UCSD-AML1 (cell line): ENCODE data around the gene IL18BP.

Source experiments
- DNase-seq: peaks from one replicate; lab custom pipeline; 2025; ENCODE audit not compliant: unreplicated experiment; lab: John Stamatoyannopoulos, UW

Gene IL18BP

DNA sequence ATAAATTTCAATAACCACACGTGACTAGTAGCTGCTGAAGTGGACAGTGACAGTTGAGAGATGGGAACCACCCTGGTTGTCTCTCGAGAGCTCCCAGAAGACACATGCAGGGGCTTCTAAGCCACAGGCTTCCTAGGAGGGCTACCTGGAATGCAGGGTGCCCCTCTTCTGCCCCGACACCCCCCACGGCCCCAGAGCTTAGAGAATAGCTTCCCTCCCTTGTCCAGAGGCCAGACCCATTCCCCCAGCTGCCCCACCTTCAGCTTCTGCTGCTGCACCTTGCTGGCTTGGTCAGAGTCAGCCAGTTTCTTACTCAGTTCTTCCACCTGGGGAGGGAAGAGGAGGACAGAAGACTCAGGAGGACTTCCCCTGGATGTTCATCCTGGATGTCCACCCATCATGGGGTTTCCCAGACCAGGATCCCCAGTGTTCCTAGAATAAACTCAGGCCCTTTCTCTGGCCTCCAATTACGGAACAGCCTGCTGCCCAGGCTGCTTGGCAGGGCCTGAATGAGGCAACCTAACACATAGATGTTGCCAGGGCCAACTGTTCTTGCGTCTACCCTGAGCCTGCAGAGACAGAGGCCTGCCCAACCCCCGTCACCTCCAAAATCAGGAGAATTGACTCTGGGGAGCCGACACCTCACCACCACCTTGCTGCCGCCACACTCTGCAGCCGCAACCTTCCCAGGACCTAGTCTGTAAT is 12.0 kb downstream of the IL18BP start:
- DNase-seq = no peak

DNA sequence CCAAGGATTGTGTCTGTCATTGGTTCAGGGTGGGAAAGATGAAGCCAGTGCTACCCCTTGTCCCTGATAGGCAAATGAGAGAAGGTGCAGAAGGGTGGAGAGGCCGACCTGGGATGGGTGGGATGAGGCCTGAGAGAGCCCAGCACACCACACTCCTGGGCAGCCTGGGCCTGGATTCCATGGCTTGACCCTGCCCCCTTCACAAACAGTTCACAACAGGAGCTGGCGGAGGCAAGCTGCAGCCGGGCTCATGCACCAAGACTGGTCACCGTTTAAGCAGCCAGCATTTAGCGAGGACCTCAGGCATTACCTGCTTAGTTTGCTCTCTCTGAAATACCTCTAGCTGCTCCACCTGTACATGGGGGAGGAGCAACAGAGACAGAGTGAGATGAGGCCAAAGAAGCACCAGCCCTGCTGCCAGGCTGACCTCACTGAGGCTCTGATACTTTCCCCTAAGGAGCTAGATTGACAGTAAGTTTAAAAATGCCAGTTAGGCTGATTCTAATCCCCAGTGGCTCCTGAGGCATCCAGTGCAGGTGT is 13.5 kb downstream of the IL18BP start:
- no peak for DNase-seq

GRCh38 chr11:72012897-72013721 is 14.4 kb downstream of the IL18BP start:
- no peak for DNase-seq

DNA sequence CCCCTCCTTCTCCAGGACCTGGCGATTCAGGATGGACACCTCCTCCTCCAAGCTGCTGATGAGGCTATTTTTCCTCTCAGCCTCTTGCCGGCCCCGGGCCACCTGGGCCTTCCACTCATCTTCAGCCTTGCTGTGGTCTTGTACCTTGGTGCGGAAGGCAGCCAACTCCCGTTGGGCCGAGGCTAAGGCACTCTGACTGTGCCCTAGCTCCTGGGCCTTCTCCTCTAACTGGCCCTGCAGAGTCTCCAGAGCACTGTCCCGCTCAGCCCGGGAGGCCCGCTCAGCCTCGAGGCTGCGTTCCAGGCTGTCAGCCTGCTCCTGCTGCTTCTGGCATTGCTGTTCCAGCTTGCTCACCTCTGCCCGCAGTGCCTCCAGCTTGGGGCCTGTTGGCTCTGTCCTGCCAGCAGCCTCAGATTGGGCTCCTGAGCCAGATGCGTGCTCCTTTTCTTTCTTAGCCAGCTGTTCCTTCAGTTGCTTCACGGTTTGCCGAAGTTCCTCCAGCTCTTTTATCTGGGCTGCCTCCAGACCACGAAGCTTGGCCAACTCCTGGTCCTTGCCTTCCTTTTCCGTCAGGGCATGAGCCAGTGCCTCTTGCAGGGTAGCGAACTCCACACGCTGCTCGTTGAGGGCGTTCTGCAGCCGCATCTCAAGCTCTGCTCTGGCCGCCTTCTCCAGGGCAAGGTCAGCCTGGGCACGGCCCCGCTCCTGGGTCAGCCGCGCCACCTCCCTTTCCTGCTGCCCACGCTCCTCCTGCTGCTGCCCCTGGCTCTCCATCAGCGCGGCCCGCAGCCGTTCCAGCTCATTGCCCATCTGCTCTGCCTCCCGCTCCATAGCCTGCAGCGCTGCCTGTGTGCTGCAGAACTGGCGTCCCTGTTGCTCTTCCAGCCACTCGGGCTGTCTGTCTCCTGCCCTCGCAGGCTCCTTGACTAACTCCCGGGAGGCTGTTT is 15.3 kb downstream of the IL18BP start:
- no peak for DNase-seq

DNA sequence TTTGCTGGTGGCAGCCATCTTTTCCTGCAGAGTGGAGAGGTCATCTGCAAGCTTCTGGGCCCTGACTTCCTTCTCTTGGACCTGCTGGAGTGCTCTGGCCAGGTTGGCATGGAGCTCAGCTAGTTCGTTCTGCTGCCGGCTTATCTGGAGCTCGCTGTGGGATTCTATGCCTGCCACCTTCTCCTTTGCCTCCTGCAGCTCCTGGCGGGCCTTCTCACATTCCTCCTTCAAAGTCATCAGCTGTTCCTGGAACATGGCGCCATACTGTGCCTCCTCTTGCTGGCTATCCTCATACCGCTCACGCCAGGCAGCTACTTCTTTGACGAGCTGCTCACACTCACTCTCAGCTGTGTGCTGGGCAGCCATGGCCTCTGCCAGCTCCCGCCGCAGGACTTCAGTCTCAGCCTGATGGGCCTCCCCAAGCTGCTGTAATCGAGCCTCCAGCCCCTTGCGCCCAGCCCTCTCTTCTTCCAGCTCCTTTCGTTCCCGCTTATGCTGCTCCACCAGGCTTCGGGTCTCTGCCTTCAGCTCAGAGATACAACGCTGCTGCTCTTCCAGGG is 16.1 kb downstream of the IL18BP start:
- DNase-seq = no peak

DNA sequence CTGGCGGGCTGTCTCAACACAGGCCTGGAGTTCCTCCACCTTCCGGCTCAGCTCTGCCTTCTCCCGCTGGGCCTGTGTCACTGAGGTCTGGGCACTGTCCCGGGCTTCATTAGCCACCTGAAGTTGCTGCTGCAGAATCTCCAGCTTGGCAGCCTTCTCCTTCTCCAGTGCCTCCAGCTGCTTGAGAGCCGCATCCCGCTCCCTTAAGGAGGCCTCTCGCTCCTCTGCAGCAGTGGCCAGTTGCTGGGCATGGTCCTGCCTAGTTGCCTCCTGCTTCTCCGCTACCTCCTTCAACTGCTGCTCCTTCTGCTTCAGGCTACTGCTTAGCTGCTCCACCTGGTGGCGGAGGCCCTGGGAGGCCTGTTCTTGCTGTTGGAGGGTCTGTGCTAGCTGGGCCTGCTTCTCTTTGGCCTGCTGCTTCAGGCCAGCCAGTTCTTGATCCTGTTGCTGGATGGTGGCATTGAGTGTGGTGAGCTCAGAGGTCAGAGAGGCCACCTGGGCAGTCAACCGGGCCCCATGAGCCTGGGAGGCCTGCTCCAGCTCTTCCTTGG is 16.9 kb downstream of the IL18BP start:
- peak; percentile 37 for DNase-seq

GRCh38 chr11:72018171-72018570 is 19.5 kb downstream of the IL18BP start:
- DNase-seq = no peak

DNA sequence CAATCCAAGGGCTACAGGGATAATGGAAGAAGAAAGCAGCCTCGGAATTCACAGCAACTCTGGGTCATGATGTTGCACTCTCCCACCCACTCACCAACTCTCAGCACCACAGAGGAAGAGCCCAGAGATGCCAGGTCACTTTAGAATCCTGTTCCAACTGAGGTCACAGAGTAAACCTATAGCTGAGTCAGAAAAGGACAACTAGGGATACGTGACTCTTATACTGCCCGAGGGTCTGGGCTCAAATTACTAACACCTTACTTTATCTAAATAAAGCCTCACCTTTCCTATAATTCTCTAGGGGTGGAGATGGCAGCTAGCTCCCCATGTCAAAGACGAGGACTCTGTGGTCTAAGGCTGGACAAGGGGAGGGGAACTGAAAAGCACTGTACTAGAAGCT is 24.6 kb downstream of the IL18BP start:
- no peak for DNase-seq

- DNase-seq = no peak
Observed at GRCh38 chr11:72024069-72024754, 25.5 kb downstream of the IL18BP start.

DNA sequence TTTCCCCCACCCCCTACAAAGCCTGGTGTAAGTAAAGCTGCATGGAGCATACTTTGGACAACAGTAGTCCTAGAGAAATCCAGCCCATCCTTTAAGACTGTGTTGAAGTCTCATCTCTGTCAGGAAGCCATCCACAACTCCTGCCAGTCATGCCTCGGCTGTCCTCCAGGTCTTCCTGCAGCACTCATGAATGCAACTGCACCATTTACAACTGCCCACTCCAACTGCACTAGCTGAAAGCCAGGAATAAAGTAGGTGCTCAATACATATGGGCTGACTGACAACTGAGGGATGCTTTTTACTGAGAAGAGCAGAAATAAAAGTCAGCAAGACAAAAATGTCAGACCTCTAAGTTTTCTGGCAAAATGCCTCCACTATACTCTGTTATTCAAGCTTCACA is 27.4 kb downstream of the IL18BP start:
- DNase-seq = no peak

GRCh38 chr11:72030472-72031045 is 31.9 kb downstream of the IL18BP start:
- no peak for DNase-seq

DNA sequence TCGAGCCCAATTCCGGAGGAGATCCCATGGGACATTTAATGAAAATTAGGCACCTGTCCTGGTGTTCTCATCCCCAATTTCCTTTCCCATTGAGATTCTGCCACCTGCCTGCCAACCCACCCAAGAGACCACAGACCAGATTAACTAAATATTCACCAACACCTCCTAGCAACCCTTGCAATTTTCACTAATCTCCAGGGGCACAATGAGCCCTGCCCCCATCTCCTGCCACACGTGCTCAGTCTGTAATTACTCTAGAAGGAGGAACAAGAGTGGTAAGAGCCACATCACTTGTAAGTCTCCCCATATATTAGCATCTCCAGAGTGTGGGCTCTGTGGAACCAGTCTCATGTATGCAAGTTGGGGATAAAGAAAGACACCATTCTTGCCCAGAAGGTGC is 38.0 kb downstream of the IL18BP start:
- DNase-seq = no peak

- no peak for DNase-seq
Observed at GRCh38 chr11:72037554-72038311, 39.0 kb downstream of the IL18BP start.

GRCh38 chr11:72038491-72038890 is 39.8 kb downstream of the IL18BP start:
- no peak for DNase-seq

DNA sequence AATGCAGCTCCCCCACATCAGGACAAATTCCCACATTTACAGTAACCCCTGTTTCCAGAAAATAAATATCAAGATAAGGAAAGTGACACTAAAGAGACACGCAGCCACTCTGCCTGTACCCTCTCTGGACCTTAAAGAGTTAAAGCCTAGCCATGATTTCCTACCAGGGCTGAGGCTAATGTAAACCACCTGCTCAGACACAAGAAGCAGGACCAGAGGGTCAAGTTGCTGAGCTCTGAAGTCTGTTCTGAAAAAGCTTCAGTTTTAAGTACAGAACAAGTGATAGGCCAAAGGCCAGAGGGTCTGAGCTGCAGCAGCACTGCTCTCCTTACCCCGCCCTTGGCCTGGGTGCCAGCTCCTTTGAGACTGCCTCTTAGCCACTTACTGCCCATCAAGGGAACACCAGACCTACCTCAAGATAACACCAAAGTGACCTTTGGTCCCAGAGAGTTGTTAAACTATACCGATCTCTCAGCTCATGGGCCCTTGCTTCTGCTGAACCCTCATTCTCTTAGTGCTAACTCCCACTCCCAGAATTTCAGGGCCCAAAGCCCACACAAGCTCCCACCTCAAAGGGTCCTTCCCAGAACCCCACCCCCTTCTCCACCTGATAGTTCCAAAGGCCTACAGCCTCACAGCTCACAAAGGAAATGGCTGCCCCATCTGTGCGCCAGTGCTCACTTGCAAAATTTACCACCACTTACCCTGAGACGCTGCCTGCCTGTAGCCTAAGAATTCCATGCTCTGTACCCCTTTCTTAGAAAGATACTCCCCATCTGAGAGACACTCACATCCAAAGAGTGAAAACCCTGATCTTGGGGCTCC is 40.5 kb downstream of the IL18BP start:
- DNase-seq = no peak

DNA sequence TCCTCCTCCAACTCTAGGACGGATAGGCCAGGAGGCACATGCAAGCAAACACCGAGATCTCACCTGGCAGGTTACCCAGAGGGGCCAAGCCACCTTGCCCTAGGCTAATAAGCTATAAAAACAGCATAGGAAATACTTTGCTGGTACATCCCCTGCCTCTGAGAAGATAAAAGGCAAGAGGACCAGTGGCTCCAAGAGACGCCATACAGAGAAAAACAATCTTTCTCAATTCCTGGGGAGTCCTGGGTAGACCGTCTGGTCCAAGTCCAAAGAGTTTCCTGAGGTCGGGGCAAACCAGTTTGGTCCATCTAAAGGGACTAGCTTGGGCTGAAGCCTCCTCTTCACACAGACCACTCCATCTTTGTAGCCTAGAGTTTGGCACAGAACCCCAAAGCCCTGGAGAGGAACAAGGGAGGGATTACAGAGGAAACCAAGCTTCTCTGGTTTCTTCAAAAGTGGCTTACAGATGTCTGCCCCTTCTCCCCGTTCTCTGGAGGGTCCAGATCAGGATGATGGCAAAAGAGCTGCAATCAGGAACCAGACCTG is 41.2 kb downstream of the IL18BP start:
- DNase-seq = no peak

GRCh38 chr11:72040491-72041363 is 42.0 kb downstream of the IL18BP start:
- peak; percentile 83 for DNase-seq
